ENCODE measurements around the gene MYBBP1A.

- TF ChIP-seq POLR2A (IDR thresholded peaks at IDR 0.05) (no peak), CTCF (IDR thresholded peaks at IDR 0.05) (no peak)
Observed at GRCh38 chr17:4529533-4530152, 25.5 kb downstream of the MYBBP1A start.
